GM21717 (cell line): ENCODE data around the gene TMEM123.

Experiments used
- ATAC-seq: cut with Tn5 transposase; IDR thresholded peaks from one replicate; pipeline ENCODE4 v1.9.1; 2021; ENCODE audit warnings: mild to moderate bottlenecking, moderate library complexity; ENCODE audit not compliant: unreplicated experiment

Gene TMEM123

DNA sequence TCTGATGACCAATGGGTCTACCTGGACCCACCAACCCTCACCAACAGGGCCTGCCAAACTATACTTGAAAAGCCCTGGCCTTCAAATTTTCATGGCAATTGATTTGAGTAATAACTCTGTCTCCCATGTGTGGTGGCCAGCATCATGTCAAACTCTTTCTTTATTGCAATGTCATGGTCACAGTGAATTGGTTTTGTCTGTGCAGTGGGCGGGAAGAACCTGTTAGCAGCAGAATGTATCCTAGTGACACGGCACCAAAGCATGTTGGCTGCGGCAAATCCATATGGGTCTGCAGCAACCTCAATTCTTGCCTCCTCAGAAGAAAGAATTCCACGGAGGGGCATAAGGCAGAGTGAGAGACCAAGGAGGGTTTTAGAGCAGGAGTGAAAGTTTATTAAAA lies 19.6 kb upstream of the TMEM123 start:
- no peak for ATAC-seq

- no peak for ATAC-seq
These were observed 18.9 kb upstream of the TMEM123 start for GRCh38 chr11:102471474-102471873.

GRCh38 chr11:102470251-102470650 lies 17.7 kb upstream of the TMEM123 start:
- no peak for ATAC-seq

GRCh38 chr11:102469196-102469821 lies 16.7 kb upstream of the TMEM123 start:
- no peak for ATAC-seq

DNA sequence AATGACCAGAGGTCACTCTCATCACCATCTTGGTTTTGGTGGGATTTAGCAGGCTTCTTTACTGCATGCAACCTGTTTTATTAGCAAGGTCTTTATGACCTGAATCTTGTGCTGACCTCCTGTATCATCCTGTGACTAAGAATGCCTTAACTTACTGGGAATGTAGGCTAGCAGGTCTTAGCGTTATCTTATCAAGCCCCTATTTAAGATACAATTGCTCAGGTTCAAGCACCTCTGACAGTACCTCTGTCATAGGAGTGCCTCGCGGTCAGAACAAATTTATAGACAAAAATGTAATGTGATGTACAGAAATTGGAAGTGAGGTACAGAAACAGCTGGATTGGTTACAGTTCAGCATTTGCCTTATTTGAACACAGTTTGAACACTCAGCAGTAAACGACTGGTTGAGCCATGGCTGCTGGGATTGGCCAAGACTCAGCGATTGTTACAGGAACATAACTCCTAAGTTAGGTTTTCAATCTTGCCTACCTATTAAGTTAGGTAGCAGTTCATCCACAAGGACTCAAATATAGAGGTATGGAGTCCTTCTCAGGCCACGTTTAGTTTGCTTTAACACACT lies 16.1 kb upstream of the TMEM123 start:
- no peak for ATAC-seq

- no peak for ATAC-seq
These were observed 15.5 kb upstream of the TMEM123 start for GRCh38 chr11:102467853-102468580.

DNA sequence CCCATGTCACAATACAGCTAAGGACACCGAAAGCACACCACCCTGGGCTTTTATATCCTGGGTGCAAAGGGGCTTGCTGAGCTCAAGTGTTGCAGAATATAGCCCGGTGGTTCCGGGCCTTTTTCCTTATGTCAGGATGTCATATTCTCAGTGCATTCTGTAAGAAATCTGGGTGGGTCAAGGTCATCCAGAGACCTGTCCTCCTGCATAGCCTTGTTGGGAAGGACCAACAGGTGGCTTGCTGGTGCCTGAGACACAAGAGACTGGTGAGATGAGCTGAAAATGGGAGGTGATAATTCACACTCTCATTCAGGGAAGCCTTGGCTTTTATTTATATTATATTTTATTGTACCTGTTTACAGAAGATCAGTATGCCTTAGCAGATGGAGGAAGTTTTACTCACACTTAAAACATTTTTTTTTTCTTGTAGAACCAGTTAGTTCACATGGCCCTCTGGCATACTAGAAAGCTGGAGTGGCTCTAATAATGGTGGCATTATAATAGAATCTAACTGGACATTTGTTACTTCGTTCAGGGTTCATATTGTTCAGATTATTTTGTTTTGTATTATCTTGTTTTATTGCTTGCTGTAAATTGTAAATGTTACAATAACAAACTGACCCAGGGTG lies 14.6 kb upstream of the TMEM123 start:
- no peak for ATAC-seq

- no peak for ATAC-seq
These were observed 13.1 kb upstream of the TMEM123 start for GRCh38 chr11:102465696-102466095.

DNA sequence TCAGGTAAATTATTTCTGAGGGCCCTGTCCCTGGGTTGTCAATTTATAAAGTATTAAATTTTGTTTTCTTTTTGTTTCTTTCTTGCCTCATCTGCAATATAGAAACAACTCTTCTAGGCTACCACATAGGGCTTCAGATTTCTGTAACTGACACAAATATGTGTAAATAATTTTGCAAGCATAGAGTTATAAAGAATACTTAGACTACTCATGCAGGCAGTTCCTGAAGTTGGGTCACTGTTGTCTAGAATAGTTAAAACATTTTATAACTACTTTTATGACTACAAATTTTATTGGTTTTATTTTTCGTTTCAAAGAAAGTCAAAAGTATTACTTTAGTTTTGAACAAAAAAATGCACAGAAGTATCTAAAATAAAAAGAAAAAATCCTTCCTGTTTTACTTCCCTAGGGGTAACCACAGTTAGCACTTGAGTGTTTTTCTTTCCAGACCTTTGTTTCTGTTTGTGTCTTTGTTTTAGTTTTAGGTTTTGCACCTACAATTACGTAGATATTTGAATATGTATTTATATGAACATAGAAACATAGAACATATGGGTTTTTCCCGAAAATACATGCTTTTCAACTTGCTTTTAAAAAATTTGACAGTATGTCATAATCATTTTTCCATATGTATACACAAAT lies 12.4 kb upstream of the TMEM123 start:
- ATAC-seq = peak; percentile 70

- no peak for ATAC-seq
These were observed 11.5 kb upstream of the TMEM123 start for GRCh38 chr11:102464037-102464436.

DNA sequence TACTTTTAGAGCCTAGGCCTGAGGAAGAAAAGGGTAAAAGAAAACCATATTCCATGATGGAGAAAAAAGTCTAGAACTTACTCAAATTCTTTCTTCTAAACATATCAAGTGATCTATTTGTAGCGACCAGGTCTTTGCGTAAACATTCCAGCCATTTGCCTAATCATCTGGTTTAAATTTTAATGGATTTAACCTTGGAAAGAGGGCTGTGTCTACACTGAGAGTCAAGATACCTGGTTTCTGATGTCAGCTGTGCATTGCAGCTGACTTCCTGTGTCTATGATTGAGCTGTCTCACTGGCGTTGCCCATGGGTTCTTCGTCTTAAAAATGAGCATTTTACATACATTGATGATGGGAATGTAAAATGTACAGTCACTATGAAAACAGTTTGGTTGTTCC lies 10.0 kb upstream of the TMEM123 start:
- ATAC-seq = no peak

- ATAC-seq = peak; percentile 57
These were observed 6.8 kb upstream of the TMEM123 start for GRCh38 chr11:102459393-102459792.

DNA sequence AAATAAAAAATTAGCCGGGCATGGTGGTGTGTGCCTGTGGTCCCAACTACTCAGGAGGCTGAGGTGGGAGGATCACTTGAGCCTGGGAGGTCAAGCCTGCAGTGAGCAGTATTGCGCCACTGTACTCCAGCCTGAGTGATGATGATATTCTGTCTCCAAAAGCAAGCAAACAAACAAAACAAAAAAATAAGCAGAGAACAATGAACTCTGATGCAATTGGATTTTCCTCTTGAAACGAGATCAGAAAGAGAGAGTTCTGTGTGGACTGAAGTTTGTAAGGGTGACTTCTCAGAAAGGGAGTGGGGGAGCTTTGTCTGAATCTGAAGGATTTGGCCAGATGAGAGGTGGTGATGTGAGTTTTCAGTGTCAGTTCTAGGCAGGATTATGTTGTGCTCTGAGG lies 6.0 kb upstream of the TMEM123 start:
- no peak for ATAC-seq

- ATAC-seq = no peak
These were observed 5.3 kb upstream of the TMEM123 start for GRCh38 chr11:102457865-102458264.

DNA sequence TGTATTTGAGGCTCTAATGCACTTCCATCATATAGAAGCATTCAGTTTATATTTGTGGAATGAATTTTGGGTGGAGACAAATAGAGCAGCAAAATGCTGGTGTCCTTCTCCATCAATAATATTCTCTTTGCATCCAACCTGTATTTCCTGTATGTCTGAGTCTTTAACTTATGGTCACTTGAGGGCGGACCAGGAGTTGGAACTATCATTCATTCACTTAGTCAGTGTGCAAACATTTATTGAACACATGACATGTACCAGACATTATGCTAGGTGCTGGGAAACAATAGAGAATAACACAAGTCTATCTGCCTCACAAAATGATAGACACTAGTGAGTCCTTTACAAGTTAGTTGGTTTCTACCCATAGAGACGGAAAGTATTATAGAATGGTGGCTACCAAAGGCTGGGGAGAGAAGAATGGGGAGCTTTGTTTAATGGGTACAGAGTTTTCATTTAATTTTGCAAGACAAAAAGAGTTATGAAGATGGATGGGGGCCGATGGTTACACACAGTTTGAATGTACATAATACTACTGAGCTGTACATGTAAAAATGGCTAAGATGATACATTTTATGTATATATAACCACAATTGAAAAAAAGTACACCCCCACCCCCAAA lies 4.6 kb upstream of the TMEM123 start:
- ATAC-seq = no peak

DNA sequence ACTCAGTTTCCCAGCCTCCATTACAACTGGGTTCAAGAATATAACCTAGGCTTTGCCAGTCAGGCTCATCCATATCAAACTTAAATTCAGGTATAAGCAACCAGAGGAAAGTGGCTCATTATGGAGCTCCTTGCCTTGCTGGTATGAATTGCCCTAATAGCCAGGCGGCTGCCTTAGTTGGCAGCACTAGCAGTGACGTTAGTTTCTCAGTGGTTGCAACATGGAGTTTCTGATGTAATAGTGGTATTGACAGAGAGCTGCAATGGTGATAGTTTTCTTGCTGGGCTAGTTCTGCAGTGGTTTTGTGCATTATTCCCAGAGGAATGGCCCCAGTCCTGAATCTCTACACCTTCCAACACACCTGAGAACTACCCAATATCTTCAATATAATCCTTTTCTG lies 3.8 kb upstream of the TMEM123 start:
- no peak for ATAC-seq

DNA sequence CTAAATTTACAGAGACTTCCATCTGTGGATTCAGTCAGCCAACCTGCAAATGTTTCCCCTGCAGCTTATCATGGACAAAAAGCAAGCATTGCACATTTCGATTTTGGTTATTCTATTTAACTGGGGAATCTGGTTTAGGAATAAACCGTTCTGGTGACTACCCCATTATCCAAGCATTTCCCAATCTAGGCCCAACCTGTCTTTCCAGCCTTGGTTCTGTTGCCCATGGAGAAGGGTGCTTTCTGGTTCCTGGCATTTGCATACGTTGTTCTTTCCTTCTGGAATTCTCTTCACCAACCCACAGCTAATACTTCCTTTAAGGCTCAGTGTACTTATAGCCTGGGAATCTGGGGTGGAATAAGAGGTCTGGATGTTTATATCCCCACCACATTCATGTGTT lies 1.4 kb upstream of the TMEM123 start:
- no peak for ATAC-seq

- no peak for ATAC-seq
These were observed 734 bp upstream of the TMEM123 start for GRCh38 chr11:102453302-102453695.

DNA sequence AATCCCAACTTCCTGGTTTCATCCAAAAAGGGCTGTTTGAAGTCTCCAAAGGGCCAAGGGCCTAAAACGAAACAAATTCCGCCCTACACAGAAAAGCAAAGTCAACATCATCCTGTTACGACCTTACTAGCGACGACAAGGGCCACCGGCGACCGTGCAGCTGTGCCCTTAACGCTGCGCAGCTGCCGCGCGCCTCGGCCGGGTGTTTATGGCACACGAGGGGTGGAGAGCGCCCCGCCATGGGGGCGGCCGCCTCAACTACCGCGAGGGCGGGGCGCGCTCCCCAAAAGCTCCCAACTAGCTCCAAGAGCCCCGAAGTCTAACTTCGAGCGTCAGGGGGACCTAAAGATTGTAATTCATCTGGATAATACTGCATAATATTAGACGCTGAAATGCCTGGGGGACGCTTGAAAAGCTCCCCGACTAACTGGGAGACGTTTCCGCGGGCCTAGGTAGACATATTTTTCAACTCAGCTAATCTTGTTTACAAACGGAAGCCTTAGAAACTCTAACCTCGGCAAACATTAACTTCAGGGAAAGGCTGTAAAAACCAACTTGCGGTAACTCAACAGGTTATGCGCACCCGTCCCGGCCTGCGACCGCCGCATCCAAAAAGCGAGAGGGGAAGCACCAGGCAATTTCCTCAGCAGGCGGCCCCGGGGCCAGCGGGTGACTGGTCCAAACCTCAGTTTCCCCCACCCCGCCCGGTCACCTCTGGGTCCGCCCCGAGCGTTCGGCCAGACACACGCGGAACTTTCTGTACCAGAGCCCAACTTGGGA lies 694 bp downstream of the TMEM123 start:
- ATAC-seq = peak; percentile 55

DNA sequence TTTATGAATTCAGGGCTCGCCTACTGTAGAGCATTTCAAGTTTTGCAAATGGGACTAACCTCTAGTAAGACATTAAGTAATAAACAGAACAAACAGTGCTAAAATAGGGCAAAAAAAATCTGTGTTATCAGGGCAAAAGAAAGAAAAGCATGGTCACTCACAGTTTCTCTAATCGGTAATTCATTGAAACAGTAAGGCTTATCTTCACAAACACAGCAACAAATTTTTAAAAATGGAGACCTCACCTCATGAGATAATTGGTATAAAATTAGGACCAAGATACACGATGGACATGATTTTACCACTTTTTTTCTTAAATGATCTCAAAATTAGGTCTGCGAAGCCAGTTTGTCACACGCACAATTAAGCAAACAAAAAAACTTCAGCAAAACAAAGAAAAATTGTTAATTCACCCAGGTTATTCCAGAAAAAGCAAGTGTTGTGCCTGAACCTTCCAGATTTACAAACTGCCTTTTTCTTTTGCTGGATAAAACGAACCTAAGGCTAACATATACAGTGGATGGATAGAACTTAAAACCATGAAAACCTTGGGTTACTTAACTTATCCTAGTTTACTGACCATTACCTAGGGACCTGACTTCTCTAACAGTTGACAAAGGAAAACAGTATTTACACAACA lies 1.4 kb downstream of the TMEM123 start:
- no peak for ATAC-seq
